ENCODE data around the gene PNLDC1. TPM values are rescaled to one million over a fixed set of nuclear protein-coding genes. Genes with fewer than 3 reads are reported as not detected.
A peak's percentile ranks its signal among the peaks of the same experiment; 100 is the strongest.

PNLDC1 gene
- total RNA-seq, 2 donors from 2014 or later, result not detected

DNA sequence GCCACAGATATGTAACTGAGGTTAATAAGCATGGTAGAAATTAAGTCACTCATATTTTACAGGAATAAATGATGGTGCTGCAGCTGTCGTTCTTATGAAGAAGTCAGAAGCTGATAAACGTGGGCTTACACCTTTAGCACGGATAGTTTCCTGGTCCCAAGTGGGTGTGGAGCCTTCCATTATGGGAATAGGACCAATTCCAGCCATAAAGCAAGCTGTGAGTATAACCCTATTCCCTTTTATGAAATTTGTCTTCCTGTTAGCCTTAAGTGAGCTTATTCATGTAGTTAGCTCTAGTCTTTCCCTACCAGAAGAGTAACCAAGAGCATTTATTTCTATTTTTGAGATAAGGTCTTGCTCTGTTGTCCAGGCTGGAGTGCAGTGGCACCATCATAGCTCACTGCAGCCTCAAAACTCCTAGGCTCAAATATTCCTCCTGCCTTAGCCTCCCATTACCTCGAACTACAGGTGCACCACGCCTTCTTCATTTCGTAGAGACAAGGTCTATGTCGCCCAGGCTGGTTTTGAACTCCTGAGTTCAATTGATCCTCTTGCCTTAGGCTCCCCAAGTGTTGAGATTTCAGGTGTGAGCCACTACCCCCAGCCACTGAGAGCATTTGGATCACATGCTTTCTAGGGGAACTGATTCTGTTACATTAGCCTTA lies 22.7 kb upstream of the PNLDC1 start:
- Mint-ChIP-seq H3K27me3 (ENCODE audit: insufficient read depth) (no peaks in the 10 kb centered on the region), H3K9me3 (no peaks in the 10 kb centered on the region), H3K4me1 (no peaks in the 10 kb centered on the region), H3K36me3 (ENCODE audit: low read depth) (peaks cover 90% of the 10 kb centered on the region), H3K4me3 (no peak overlapping the region), H3K27ac (peak overlapping the region; percentile 24)
- Histone ChIP-seq H3K27ac (ENCODE audit: low read depth, low read length) (no peak overlapping the region), H3K9ac (ENCODE audit: extremely low read depth, low read length, poor library complexity, severe bottlenecking) (no peak overlapping the region), H3K27me3 (ENCODE audit: control insufficient read depth, insufficient read depth, low read length, poor library complexity, severe bottlenecking) (no peaks in the 10 kb centered on the region), H3K36me3 (ENCODE audit: control insufficient read depth, insufficient read depth, low read length) (peaks cover 100% of the 10 kb centered on the region), H3K9me3 (ENCODE audit: control insufficient read depth, low read length) (no peaks in the 10 kb centered on the region), H3K4me3 (ENCODE audit: low read length) (no peak overlapping the region), H3K4me1 (ENCODE audit: control insufficient read depth, insufficient read depth, low read length) (no peaks in the 10 kb centered on the region)
- no peak for TF ChIP-seq CTCF (conservative IDR thresholded peaks at IDR 0.05)
- 90 to 93% methylated on average over 7 of the region's 7 CpGs for WGBS, 2 experiments (ENCODE audit: insufficient coverage in 1 of 2, insufficient read length in 1 of 2)
- DNase-seq, result no peak

GRCh38 chr6:159778131-159778530 lies 21.9 kb upstream of the PNLDC1 start:
- Histone ChIP-seq H3K36me3 (ENCODE audit: control insufficient read depth, insufficient read depth, low read length) (peaks cover 100% of the 10 kb centered on the region), H3K27me3 (ENCODE audit: control insufficient read depth, insufficient read depth, low read length, poor library complexity, severe bottlenecking) (no peaks in the 10 kb centered on the region), H3K4me3 (ENCODE audit: low read length) (no peak overlapping the region), H3K9me3 (ENCODE audit: control insufficient read depth, low read length) (no peaks in the 10 kb centered on the region), H3K27ac (ENCODE audit: low read depth, low read length) (no peak overlapping the region), H3K4me1 (ENCODE audit: control insufficient read depth, insufficient read depth, low read length) (no peaks in the 10 kb centered on the region), H3K9ac (ENCODE audit: extremely low read depth, low read length, poor library complexity, severe bottlenecking) (no peak overlapping the region)
- no peak for DNase-seq
- H3K4me1 Mint-ChIP-seq, result no peaks in the 10 kb centered on the region
- H3K27me3 Mint-ChIP-seq (ENCODE audit: insufficient read depth), result no peaks in the 10 kb centered on the region
- peaks cover 90% of the 10 kb centered on the region for H3K36me3 Mint-ChIP-seq (ENCODE audit: low read depth)
- H3K4me3 Mint-ChIP-seq, result no peak overlapping the region
- TF ChIP-seq CTCF (conservative IDR thresholded peaks at IDR 0.05), result no peak
- 96 to 100% methylated on average over 1 of the region's 1 CpG for WGBS, 2 experiments (ENCODE audit: insufficient coverage in 1 of 2, insufficient read length in 1 of 2)
- no peaks in the 10 kb centered on the region for H3K9me3 Mint-ChIP-seq
- H3K27ac Mint-ChIP-seq, result no peak overlapping the region

GRCh38 chr6:159778542-159779103 lies 21.5 kb upstream of the PNLDC1 start:
- H3K9me3 ChIP-seq (ENCODE audit: control insufficient read depth, low read length), result no peaks in the 10 kb centered on the region
- Mint-ChIP-seq H3K9me3 (no peaks in the 10 kb centered on the region), H3K4me3 (no peak overlapping the region), H3K4me1 (no peaks in the 10 kb centered on the region), H3K27me3 (ENCODE audit: insufficient read depth) (no peaks in the 10 kb centered on the region), H3K27ac (no peak overlapping the region), H3K36me3 (ENCODE audit: low read depth) (peaks cover 90% of the 10 kb centered on the region)
- WGBS, 2 experiments (ENCODE audit: insufficient coverage in 1 of 2, insufficient read length in 1 of 2), result 94% methylated on average over 3 of the region's 3 CpGs; no CpG with 5 or more reads in 1 of the 2 experiments
- H3K27me3 ChIP-seq (ENCODE audit: control insufficient read depth, insufficient read depth, low read length, poor library complexity, severe bottlenecking), result no peaks in the 10 kb centered on the region
- H3K4me3 ChIP-seq (ENCODE audit: low read length), result no peak overlapping the region
- TF ChIP-seq CTCF (conservative IDR thresholded peaks at IDR 0.05), result no peak
- H3K36me3 ChIP-seq (ENCODE audit: control insufficient read depth, insufficient read depth, low read length), result peaks cover 100% of the 10 kb centered on the region
- DNase-seq, result no peak
- no peak overlapping the region for H3K9ac ChIP-seq (ENCODE audit: extremely low read depth, low read length, poor library complexity, severe bottlenecking)
- H3K27ac ChIP-seq (ENCODE audit: low read depth, low read length), result peak overlapping the region; percentile 7
- no peaks in the 10 kb centered on the region for H3K4me1 ChIP-seq (ENCODE audit: control insufficient read depth, insufficient read depth, low read length)

Measured in endodermal cell (in vitro differentiated cells).